GM12875 (cell line): ENCODE results near the gene ATE1.

Source experiments
- H3K4me3 ChIP-seq: one replicate; pipeline ENCODE4 v1.5.1; 2011; ENCODE audit warnings: low read depth, low read length, control low read depth
- TF ChIP-seq, protein P1 (sequence below): IDR thresholded peaks from 2 replicates; pipeline ENCODE4 v1.5.1; 2011; ENCODE audit warnings: low read depth, mild to moderate bottlenecking, control low read depth, inconsistent platforms, low read length, moderate library complexity, borderline replicate concordance; ENCODE audit not compliant: insufficient read depth

The ATE1 gene

GRCh38 chr10:121781101-121781500 lies 146.7 kb downstream of the ATE1 start:
- TF ChIP-seq, protein P1, sequence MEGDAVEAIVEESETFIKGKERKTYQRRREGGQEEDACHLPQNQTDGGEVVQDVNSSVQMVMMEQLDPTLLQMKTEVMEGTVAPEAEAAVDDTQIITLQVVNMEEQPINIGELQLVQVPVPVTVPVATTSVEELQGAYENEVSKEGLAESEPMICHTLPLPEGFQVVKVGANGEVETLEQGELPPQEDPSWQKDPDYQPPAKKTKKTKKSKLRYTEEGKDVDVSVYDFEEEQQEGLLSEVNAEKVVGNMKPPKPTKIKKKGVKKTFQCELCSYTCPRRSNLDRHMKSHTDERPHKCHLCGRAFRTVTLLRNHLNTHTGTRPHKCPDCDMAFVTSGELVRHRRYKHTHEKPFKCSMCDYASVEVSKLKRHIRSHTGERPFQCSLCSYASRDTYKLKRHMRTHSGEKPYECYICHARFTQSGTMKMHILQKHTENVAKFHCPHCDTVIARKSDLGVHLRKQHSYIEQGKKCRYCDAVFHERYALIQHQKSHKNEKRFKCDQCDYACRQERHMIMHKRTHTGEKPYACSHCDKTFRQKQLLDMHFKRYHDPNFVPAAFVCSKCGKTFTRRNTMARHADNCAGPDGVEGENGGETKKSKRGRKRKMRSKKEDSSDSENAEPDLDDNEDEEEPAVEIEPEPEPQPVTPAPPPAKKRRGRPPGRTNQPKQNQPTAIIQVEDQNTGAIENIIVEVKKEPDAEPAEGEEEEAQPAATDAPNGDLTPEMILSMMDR: no peak
- no peak overlapping the region for H3K4me3 ChIP-seq

DNA sequence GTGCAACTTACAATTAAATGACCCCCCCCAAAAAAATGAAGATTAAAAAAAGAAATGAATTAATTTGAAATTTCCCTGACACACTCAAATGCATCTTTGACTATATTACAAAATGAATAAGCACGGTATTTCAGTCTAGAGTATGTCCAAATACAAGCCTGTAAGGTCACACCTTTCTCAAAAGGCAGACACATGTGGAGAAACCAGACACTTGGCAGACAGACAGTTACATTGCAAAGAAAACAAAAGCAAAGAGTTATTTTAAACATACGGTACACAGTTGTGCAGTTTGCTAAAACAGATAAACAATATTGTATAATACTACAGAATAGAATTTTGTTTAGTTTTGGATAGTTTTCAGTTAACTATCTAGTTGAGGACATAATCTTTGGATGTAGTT lies 153.0 kb downstream of the ATE1 start:
- TF ChIP-seq, protein P1: no peak
- H3K4me3 ChIP-seq: no peak overlapping the region

DNA sequence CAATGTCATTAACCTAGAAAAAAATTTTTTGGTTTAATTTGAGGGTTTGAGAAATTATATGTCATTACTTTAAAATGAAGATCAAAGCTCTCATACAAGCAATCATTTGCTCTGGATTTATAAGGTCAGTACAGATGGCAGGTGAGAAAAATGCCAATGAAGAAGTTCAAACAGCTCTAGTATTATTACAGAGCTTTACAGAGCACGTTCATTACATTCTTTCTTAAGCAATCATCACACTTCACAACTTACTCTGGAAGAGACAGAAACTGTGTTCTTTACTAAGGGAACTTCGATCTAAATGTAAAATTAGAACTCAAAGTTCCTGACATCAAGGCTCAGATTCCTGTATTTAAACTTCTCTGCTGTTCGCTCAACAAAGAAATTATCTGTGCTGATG lies 153.4 kb downstream of the ATE1 start:
- TF ChIP-seq, protein P1: no peak
- no peak overlapping the region for H3K4me3 ChIP-seq

GRCh38 chr10:121772884-121773283 lies 154.9 kb downstream of the ATE1 start:
- TF ChIP-seq, protein P1: no peak
- no peak overlapping the region for H3K4me3 ChIP-seq

- TF ChIP-seq, protein P1: no peak
- no peak overlapping the region for H3K4me3 ChIP-seq
Observed at GRCh38 chr10:121772406-121772805, 155.4 kb downstream of the ATE1 start.

DNA sequence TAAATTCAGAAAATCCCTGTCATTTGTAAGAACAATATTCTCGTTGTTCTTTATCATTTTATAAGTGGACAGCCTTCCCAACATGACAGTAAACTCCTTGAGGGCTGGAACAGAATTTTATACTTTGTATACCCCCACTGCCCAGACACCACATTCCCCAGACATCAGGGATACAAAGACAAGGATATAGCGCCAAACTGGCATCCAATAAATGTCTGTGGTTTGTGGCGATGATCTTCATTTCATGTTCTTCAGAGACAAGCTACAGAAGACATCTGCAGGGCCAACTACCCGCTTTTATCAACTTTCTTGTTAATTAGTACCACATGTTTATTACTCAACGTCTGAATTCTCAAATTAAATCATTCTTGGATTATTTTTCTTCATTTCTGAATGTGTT lies 155.9 kb downstream of the ATE1 start:
- H3K4me3 ChIP-seq: no peak overlapping the region
- TF ChIP-seq, protein P1: no peak

GRCh38 chr10:121766426-121766825 lies 161.4 kb downstream of the ATE1 start:
- TF ChIP-seq, protein P1: no peak

More at GRCh38 chr10:121766426-121766825, 161.4 kb downstream of the ATE1 start:
- no peak overlapping the region for H3K4me3 ChIP-seq
